ENCODE measurements around the gene ASTN2. TPM values are rescaled to one million over a fixed set of nuclear protein-coding genes. Genes with fewer than 3 reads are reported as not detected.
"Not testable (repeated sequence)": the region's sequence is repeated elsewhere in the genome, so short reads cannot be mapped to it uniquely, and the experiment has no call there.

Gene ASTN2
- total and polyA plus RNA-seq, 12 donors, result 1.9 to 11.1 (median 4.0) TPM

DNA sequence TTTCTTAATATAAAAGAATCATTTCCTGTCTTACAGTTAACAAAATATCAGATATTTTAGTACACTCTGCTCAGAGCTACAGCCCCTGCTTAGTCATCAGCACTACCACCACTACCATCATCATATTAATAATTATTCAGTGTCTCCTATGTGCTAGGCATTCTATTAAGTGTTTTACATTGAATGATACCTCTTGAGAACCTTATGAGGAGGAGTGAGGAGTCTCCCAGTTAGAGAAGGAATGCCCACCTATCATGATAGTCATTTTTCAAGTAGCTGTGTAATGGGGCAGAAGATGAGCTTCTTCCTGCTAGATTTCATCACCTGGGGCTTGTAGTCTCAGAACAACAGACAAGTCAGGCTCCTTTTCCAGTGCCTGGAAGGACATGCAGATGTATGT, 489.7 kb downstream of the ASTN2 start:
- ATAC-seq (no peak), DNase-seq (no peak)
- H3K27me3 ChIP-seq, result peaks cover 0 to 14% (median 0%) of the 10 kb centered on the region in 7 donors
- no peaks in the 10 kb centered on the region for H3K36me3 ChIP-seq
- intact Hi-C loops (cut with DNase I), result no loop called here
- no peak overlapping the region for H3K4me3 ChIP-seq
- no peak for TF ChIP-seq CTCF (IDR thresholded peaks at IDR 0.05)
- no peaks in the 10 kb centered on the region for H3K9me3 ChIP-seq
- H3K4me1 ChIP-seq, result no peaks in the 10 kb centered on the region
- no peak overlapping the region for H3K27ac ChIP-seq

DNA sequence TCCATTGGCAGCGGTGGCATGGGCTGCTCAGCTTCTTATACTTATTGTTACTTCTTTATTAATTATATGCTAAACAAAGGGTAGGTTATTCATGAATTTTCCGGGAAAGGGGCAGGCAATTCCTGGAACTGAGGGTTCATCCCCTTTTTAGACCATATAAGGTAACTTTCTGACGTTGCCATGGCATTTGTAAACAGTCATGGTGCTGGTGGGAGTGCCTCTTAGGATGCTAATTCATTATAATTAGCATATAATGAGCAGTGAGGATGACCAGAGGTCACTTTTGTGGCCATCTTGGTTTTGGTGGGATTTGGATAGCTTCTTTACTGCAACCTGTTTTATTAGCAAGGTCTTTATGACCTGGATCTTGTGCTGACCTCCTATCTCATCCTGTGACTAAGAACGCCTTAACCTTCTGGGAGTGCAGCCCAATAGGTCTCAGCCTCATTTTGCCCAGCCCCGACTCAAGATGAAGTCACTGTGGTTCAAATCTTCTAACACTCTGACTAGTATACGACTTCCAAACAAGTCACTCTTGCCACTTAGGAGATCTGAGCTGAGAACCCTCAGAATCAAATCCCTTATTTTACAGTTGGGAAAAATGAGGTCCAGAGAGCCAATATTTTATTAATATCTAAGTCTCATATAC, 490.3 kb downstream of the ASTN2 start:
- H3K27me3 ChIP-seq, result peaks cover 0 to 11% (median 0%) of the 10 kb centered on the region in 7 donors
- no peak for TF ChIP-seq CTCF (IDR thresholded peaks at IDR 0.05)
- no peaks in the 10 kb centered on the region for H3K36me3 ChIP-seq
- no peak for DNase-seq
- no peak overlapping the region for H3K27ac ChIP-seq
- H3K9me3 ChIP-seq, result no peaks in the 10 kb centered on the region
- 80 to 81% methylated on average over 6 of the region's 6 CpGs for WGBS, 2 donors
- no peak overlapping the region for H3K4me3 ChIP-seq
- H3K4me1 ChIP-seq, result no peaks in the 10 kb centered on the region
- intact Hi-C loops (cut with DNase I), result no loop called here
- no peak for ATAC-seq

- intact Hi-C loops (cut with DNase I); ATAC-seq: not testable (repeated sequence)
Observed at GRCh38 chr9:116917895-116918508, 496.9 kb downstream of the ASTN2 start.

GRCh38 chr9:116913536-116913935, 501.3 kb downstream of the ASTN2 start:
- WGBS, 2 donors, result 74 to 77% methylated on average over 2 of the region's 2 CpGs
- ATAC-seq (no peak), DNase-seq (no peak)
- Histone ChIP-seq H3K27ac (no peak overlapping the region), H3K36me3 (no peaks in the 10 kb centered on the region), H3K9me3 (no peaks in the 10 kb centered on the region), H3K27me3 (peaks cover 0 to 7% (median 0%) of the 10 kb centered on the region in 7 donors), H3K4me3 (no peak overlapping the region), H3K4me1 (no peaks in the 10 kb centered on the region)
- intact Hi-C loops (cut with DNase I), result no loop called here
- TF ChIP-seq CTCF (IDR thresholded peaks at IDR 0.05), result no peak

More at GRCh38 chr9:116917895-116918508, 496.9 kb downstream of the ASTN2 start:
- H3K4me3 ChIP-seq, H3K9me3 ChIP-seq, DNase-seq, H3K36me3 ChIP-seq, H3K27ac ChIP-seq, H3K27me3 ChIP-seq, H3K4me1 ChIP-seq: not testable (repeated sequence)
- 75 to 77% methylated on average over 3 of the region's 3 CpGs for WGBS, 2 donors

DNA sequence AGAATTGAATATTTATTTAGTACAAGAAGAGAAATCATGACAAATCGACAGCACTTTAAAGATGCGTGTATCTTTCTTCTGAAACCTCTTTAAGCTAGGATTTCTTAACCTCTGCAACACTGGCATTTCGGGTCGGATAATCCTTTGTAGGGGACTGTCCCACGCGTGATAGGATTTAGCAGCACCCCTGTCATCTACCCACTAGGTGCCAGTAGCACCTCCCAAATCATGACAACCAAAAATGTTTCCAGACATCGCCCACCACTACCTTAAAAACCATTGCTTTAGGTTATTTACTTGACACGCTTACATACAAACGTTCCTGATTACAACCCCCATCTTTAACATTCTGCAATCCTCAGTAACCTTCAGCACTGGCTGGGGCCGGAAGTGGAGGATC, 504.7 kb downstream of the ASTN2 start:
- no peak for TF ChIP-seq CTCF (IDR thresholded peaks at IDR 0.05)
- H3K4me1 ChIP-seq, result no peaks in the 10 kb centered on the region
- no peaks in the 10 kb centered on the region for H3K9me3 ChIP-seq
- ATAC-seq (no peak), DNase-seq (no peak)
- peaks cover 0 to 10% (median 0%) of the 10 kb centered on the region in 7 donors for H3K27me3 ChIP-seq
- H3K36me3 ChIP-seq, result no peaks in the 10 kb centered on the region
- H3K27ac ChIP-seq, result no peak overlapping the region
- intact Hi-C loops (cut with DNase I), result no loop called here
- H3K4me3 ChIP-seq, result no peak overlapping the region
- 64 to 68% methylated on average over 10 of the region's 10 CpGs for whole genome bisulfite sequencing, 2 donors
